HG03439 (cell line): ENCODE data around the gene OR5K3.

Source experiments
- ATAC-seq: cut with Tn5 transposase; IDR thresholded peaks from one replicate; pipeline ENCODE4 v1.9.1; 2021; ENCODE audit warnings: mild to moderate bottlenecking, moderate library complexity; ENCODE audit not compliant: unreplicated experiment

OR5K3 gene

DNA sequence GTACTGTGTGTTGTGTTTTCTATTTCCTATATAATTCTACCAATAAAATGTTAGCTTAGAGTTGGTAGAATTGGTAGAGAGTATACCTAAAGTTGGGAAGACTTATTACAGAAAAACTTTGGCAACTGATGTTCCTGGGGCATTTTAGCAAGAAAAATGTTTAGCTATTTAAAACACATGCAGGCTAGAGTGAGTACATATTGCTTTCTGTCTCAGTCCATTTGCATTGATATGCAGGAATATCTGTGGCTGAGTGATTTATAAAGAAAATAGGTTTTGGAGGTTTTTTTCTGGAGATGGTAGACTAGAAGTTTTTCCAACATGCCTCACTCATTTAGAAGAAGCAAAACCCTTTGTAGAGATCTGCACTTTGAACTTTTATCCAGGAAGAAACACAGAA is 42.1 kb downstream of the OR5K3 start:
- no peak for ATAC-seq

DNA sequence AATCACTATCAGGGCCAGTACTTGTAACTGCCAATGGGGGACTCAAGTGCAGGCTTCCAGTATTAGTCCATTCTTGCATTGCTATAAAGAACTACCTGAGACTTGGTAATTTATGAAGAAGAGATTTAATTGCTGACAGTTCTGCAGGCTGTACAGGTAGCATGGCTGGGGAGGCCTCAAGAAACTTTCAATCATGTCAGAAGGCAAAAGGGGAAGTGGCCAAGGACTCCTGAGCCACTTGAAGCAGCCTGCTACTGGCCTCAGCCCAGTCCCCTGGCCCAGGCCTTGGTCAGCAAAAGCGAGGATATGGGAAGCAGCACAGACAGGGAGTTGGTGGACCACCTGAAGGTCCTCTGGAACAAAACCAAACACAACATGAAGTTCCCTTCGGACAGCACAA is 43.3 kb downstream of the OR5K3 start:
- ATAC-seq = no peak

DNA sequence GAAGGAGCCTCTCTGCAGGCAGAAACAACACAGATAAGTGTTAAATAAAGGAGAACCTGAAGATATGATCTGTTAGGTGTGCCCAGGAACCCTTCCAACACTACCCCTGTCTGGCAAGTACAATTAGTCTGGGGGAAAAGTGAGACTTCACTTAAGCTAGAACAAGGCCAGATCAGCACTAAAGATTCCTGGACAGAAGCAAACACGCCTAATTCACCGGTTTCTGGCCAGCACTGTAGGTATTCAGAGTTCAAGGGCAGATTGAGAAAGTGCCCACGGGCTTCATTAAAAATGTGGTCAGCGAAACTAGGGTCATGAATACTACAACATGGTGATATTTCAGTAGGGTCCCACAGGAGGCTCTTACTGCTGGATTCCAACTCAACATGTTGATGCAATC is 43.9 kb downstream of the OR5K3 start:
- ATAC-seq = no peak

DNA sequence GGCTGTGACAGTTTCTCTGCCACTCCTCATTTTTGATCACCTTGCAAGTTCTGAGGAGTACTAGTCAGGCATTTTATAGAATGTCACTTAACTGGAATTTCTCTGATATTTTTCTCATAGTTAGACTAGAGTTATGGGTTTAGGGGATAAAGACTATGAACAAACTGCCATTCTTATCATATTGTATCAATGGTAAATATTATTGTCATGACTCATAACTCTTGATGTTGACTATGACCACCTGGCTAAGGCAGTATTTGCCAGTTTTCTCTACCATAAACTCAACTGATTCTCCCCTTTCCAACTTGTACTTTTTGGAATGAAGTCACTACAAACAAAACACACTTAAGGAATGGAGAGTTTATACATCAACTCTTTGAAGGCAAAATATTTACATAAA is 49.8 kb downstream of the OR5K3 start:
- no peak for ATAC-seq
